GM13977 (cell line): ENCODE data around the gene KAZN.

Experiments
- DNase-seq: peaks from one replicate; pipeline ENCODE4 v3.0.0; 2012; ENCODE audit warnings: low spot score
- CTCF ChIP-seq: IDR thresholded peaks from 2 replicates; pipeline ENCODE4 v1.5.1; 2012; ENCODE audit warnings: mild to moderate bottlenecking, control low read depth; ENCODE audit not compliant: insufficient read depth; ENCODE audit errors: extremely low read depth, missing control alignments
- in situ Hi-C: fragments of 300-500 bp; cut with MboI; formaldehyde crosslinking; loops from one replicate; pipeline ENCODE4 v1.12.0; 2022; ENCODE audit warnings: low sequenced_read_pairs, low pct_unique_long_range_greater_than_20kb, mixed read lengths, inconsistent platforms; ENCODE audit not compliant: unreplicated experiment

KAZN gene

GRCh38 chr1:14635421-14635820, 36.9 kb downstream of the KAZN start:
- TF ChIP-seq CTCF: no peak
- in situ Hi-C loops: no loop called here
- DNase-seq: no peak

GRCh38 chr1:14636897-14637632, 38.6 kb downstream of the KAZN start:
- TF ChIP-seq CTCF: no peak
- in situ Hi-C loops: no loop called here
- no peak for DNase-seq

GRCh38 chr1:14639291-14640050, 41.0 kb downstream of the KAZN start:
- DNase-seq: no peak
- no peak for TF ChIP-seq CTCF
- in situ Hi-C loops: no loop called here

GRCh38 chr1:14642712-14643111, 44.2 kb downstream of the KAZN start:
- TF ChIP-seq CTCF: no peak
- DNase-seq: no peak
- in situ Hi-C loops: no loop called here

GRCh38 chr1:14646973-14647372, 48.5 kb downstream of the KAZN start:
- DNase-seq: no peak
- in situ Hi-C loops: no loop called here
- no peak for TF ChIP-seq CTCF

- TF ChIP-seq CTCF: no peak
- in situ Hi-C loops: no loop called here
- DNase-seq: no peak
These were observed 49.3 kb downstream of the KAZN start for GRCh38 chr1:14647777-14648176.
